ENCODE measurements around the gene SBF1. TPM values are rescaled to one million over a fixed set of nuclear protein-coding genes. Genes with fewer than 3 reads are reported as not detected.
A peak's percentile ranks its signal among the peaks of the same experiment; 100 is the strongest.

Gene SBF1
- total and polyA plus RNA-seq, 2 donors (not counting 1 experiment from before 2014, with no cell fraction given), result 110 to 254 TPM

- POLR2A ChIA-PET, result interaction anchor here (0.8 kb wide), 1 partner anchor 102 kb away, joined by 3 read pairs; no protein-coding TSS in a partner anchor
- intact Hi-C loops (cut with micrococcal nuclease), result no loop called here
- 98% methylated on average over 15 of the region's 26 CpGs for WGBS (ENCODE audit: insufficient coverage)
Observed at GRCh38 chr22:50503475-50504145, 28.8 kb upstream of the SBF1 start.

More at GRCh38 chr22:50503475-50504145, 28.8 kb upstream of the SBF1 start:
- Mint-ChIP-seq H3K4me3 (no peak overlapping the region), H3K9me3 (ENCODE audit: insufficient read depth) (no peaks in the 10 kb centered on the region), H3K27me3 (no peaks in the 10 kb centered on the region), H3K4me1 (peaks cover 18% of the 10 kb centered on the region), H3K27ac (no peak overlapping the region)
- Histone ChIP-seq H4K20me1 (ENCODE audit: control insufficient read depth, insufficient read depth, low read length, poor library complexity, severe bottlenecking) (peaks cover 30% of the 10 kb centered on the region), H3K4me1 (ENCODE audit: control insufficient read depth in 2 of 2, insufficient read depth in 2 of 2, low read length in 2 of 2) (peaks cover 12 to 21% of the 10 kb centered on the region in 2 donors), H3K79me2 (ENCODE audit: control insufficient read depth, insufficient read depth, low read length) (peaks cover 26% of the 10 kb centered on the region), H3K4me2 (replicated peaks; ENCODE audit: low read depth, low read length, poor library complexity, severe bottlenecking) (no peak overlapping the region), H3K27ac (ENCODE audit: low read length in 2 of 2) (no peak overlapping the region), H3K27me3 (replicated peaks in 1 of 4; ENCODE audit: control extremely low read depth in 1 of 4, control insufficient read depth in 3 of 4, insufficient read depth in 4 of 4, low read length in 3 of 4) (no peaks in the 10 kb centered on the region), H3K36me3 (replicated peaks in 1 of 2; ENCODE audit: control extremely low read depth in 1 of 2, control insufficient read depth in 1 of 2, extremely low read depth in 1 of 2, insufficient read depth in 2 of 2, low read length in 1 of 2) (peaks cover 0 to 32% of the 10 kb centered on the region in 2 experiments), H3K9me3 (ENCODE audit: control extremely low read depth in 1 of 3, control insufficient read depth in 2 of 3, insufficient read depth in 1 of 3, low read length in 2 of 3) (no peaks in the 10 kb centered on the region), H3K9ac (ENCODE audit: low read length) (no peak overlapping the region), H3K4me3 (ENCODE audit: control extremely low read depth in 1 of 5, extremely low read depth in 1 of 5, insufficient read depth in 1 of 5, low read depth in 2 of 5, low read length in 4 of 5) (no peak overlapping the region), H2AFZ (ENCODE audit: insufficient read depth, low read depth, low read length, poor library complexity, severe bottlenecking) (no peak overlapping the region)
- ATAC-seq (ENCODE audit: low read depth) (no peak), DNase-seq (peak; percentile 31)
- TF ChIP-seq, protein P1, sequence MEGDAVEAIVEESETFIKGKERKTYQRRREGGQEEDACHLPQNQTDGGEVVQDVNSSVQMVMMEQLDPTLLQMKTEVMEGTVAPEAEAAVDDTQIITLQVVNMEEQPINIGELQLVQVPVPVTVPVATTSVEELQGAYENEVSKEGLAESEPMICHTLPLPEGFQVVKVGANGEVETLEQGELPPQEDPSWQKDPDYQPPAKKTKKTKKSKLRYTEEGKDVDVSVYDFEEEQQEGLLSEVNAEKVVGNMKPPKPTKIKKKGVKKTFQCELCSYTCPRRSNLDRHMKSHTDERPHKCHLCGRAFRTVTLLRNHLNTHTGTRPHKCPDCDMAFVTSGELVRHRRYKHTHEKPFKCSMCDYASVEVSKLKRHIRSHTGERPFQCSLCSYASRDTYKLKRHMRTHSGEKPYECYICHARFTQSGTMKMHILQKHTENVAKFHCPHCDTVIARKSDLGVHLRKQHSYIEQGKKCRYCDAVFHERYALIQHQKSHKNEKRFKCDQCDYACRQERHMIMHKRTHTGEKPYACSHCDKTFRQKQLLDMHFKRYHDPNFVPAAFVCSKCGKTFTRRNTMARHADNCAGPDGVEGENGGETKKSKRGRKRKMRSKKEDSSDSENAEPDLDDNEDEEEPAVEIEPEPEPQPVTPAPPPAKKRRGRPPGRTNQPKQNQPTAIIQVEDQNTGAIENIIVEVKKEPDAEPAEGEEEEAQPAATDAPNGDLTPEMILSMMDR (IDR thresholded peaks at IDR 0.05), result no peak
- no peak for TF ChIP-seq EZH2 (IDR thresholded peaks at IDR 0.05; ENCODE audit: borderline replicate concordance, insufficient read depth, low read depth, low read length, poor library complexity, severe bottlenecking)
- CTCF ChIA-PET, result interaction anchor here (0.5 to 1.4 kb wide), 4 partner anchors 17 to 149 kb away, joined by 3 to 4 read pairs (median 4); partner anchors contain the start of genes MIOX and SYCE3

All from B cell (primary cell).